NCI-H146 treated with DMSO at 0.1 percent for 48 hours (cell line): ENCODE measurements around the gene TSPAN15.
"Not testable (repeated sequence)": the region's sequence is repeated elsewhere in the genome, so short reads cannot be mapped to it uniquely, and the experiment has no call there.

Experiments used
- DNase-seq: peaks from one replicate; lab custom pipeline; 2025; ENCODE audit not compliant: unreplicated experiment; lab: John Stamatoyannopoulos, UW

TSPAN15 gene

GRCh38 chr10:69533658-69534057 is 82.4 kb downstream of the TSPAN15 start:
- no peak for DNase-seq

- DNase-seq = not testable (repeated sequence)
These were observed 85.3 kb downstream of the TSPAN15 start for GRCh38 chr10:69536521-69536920.

- DNase-seq = no peak
These were observed 86.2 kb downstream of the TSPAN15 start for GRCh38 chr10:69537449-69537848.

GRCh38 chr10:69538461-69538860 is 87.2 kb downstream of the TSPAN15 start:
- DNase-seq = no peak

- no peak for DNase-seq
These were observed 90.2 kb downstream of the TSPAN15 start for GRCh38 chr10:69541463-69541862.

GRCh38 chr10:69549959-69550358 is 98.7 kb downstream of the TSPAN15 start:
- no peak for DNase-seq

GRCh38 chr10:69552268-69552667 is 101.0 kb downstream of the TSPAN15 start:
- DNase-seq = no peak

GRCh38 chr10:69553328-69553727 is 102.1 kb downstream of the TSPAN15 start:
- no peak for DNase-seq

- no peak for DNase-seq
These were observed 103.3 kb downstream of the TSPAN15 start for GRCh38 chr10:69554611-69555010.
